Fibroblast of the conjunctiva (primary cell): ENCODE results near the gene LAIR1.
"Not testable (repeated sequence)": the region's sequence is repeated elsewhere in the genome, so short reads cannot be mapped to it uniquely, and the experiment has no call there.

Experiments
- DNase-seq: peaks from one replicate; pipeline ENCODE4 v3.0.0-alpha.2; 2010; ENCODE audit warnings: low read depth

Gene LAIR1

GRCh38 chr19:54341295-54341694, 23.4 kb downstream of the LAIR1 start:
- DNase-seq: no peak

GRCh38 chr19:54339646-54340358, 24.9 kb downstream of the LAIR1 start:
- DNase-seq: no peak

DNA sequence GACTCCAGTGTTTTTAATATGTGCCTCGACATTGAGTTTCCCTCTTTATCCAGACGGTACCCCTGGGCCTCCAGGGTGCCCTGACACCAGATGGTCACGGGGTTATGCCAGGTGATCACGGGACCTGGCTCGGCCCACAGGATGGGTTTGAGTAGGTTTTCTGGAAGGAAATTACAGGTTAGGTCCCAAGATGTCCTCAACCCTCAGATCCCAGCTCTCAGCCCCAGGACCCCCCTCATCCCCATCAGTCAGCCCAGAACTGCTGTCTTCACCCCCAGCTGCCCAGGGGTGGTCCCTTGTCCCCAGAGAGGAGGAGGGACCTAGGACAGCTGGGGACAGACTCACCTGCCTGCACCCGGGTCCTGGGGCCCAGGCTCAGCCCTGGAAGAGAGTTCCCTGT, 26.2 kb downstream of the LAIR1 start:
- no peak for DNase-seq

DNA sequence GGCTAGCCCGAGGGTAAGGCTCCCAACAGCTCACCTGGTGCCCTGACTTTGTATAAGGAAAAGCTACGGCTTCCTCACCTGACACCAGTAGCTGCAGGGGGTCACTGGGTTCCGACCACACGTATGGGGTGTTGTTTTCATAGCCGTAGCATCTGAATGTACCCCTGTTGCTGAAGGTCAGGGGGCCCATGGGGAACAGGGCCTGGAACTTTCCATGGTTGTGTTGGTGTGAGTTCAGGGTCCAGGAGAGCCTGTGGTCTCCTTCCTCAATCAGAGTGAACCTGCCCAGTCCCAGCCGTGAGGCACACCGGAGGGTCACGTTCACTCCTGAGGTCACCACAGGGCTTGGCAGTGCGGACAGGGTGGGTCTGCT, 26.9 kb downstream of the LAIR1 start:
- no peak for DNase-seq

DNA sequence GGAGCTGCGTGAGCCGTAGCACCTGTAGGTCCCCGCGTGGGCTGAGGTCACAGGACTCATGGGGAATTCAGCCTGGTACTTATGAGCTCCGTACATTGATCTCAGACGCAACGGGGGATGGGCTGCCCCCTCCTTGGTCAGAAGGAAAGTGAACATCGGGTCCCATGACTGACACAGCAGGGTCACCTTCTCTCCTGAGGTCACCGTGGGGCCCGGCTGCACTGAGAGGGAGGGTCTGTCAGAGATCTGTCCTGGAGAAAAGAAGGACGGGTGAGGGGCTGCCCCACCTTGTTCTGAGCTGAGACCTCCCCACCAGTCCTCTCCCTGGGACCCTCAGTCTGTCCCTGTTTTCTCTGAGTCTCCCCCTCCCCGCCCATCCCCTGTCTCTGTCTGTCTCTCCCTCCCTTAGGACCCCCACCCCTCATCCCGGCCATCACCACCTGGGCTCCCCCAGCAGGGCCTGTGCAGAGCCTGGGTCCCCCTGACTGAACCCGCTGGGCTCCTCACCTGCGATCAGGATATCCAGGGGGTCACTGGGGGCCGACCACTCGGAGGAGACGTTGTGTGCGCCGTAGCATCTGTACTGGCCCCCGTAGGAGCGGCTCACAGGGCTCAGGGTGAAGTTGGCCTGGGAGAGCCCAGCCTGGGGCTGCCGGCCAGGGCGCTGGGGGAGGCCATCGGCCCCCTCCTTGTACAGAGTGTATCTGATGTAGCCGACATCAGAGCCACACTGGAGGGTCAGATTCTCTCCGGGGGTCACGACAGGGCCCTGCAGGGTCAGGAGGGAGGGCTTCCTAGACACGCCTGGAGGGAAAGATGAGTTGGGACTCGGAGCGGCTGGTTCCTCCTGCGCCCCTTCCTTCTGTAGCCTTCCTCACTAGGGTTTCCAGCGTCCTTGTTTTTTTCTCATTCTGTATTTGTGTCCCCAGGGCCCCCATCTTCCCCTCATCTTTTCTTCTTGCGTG, 27.6 kb downstream of the LAIR1 start:
- DNase-seq: no peak

DNA sequence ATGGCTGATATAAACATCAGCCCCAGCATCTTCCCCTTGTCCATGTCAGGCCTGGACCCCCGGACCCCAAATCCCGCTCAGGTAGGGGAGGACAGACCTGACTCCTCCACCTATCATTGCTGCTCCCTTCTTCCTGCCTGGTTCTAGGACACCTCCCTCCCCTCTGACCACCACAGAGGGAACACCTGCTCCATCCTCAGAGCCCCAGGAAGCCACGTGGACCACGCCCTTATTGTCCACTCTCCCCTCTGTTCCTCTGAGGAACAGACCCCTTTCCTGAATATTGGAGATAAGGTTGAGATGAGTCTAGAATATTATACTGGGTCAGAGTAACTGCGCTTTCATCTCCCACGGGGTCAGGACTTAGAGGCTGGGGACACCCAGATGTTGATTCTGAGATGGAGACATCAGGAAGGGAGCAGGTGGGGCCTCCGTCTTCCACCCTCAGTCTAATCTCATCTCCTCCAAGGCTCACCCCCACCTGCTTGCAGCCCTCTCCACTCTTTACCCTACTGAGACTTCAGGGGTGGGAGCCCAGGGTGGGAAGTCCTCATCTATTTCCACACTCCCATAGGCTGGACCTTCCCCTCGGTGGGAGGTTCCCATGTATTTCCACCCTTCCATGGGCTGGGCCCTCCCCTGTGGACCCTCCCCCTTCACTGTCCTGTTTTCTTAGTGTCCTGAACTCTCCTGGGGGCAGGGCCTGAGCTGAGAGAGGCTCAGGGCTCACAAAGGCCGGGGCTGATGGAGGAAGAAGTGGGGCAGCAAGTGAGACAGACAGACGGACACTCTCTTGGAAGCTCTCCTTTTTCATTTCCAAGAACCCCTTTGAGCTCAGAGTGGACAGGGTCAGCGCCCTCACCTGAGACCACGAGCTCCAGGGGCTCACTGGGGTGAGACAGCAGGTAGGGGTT, 28.5 kb downstream of the LAIR1 start:
- DNase-seq: no peak

- DNase-seq: no peak
Observed at GRCh38 chr19:54335164-54335563, 29.6 kb downstream of the LAIR1 start.

- no peak for DNase-seq
Observed at GRCh38 chr19:54333586-54334298, 31.0 kb downstream of the LAIR1 start.

DNA sequence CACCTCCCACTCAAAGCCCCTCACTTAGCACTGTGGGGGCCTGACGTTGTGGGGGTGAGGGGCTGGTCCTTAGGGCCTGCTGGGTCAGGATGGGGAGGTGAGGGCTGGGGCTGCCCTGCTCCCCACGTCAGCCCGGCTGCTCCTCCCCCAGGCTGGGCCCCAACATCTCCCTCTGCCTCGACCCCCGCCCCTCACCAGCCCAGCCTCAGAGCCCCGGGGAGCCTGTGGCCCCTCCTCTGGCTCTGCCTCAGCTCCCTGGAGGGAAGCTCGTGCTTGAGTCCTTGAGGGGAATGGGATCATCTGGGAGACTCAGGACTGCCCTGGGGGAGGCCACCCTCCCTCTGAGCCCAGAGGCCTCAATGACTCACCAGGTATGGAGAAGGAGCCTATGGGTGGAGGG, 32.6 kb downstream of the LAIR1 start:
- DNase-seq: no peak

DNA sequence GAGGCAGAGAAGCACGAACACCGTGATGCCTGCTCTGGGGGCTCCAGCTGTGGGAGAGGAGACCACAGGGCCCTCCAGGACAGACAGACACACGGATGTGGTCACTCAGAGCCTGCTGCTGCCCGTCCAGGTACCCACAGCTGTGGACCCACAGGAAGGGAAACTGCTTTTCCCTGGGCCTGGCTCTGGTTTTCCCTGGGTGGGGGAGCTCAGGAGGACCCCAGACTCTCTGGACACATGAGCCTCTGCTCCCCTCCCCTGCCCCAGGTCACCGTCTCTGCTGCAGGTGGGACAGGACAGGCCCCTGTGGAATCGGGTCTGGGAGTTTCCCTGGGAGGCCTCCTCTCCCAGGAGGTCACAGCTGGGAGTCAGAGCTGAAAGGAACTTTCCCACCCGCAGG, 33.1 kb downstream of the LAIR1 start:
- DNase-seq: no peak

- no peak for DNase-seq
Observed at GRCh38 chr19:54329476-54330165, 35.1 kb downstream of the LAIR1 start.

DNA sequence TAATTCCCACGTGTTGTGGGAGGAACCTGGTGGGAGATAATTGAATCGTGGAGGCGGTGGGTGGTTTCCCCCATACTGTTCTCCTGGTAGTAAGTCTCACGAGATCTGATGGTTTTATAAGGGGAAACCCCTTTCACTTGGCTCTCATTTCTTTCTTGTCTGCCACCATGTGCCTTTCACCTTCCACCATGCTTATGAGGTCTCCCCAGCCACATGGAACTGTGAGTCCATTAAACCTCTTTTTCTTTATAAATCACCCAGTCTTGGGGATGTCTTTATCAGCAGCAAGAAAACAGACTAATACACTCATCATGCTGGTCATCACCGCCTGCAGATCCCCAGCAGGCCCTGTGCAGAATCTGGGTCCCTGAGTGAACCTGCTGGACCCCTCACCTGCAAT, 36.0 kb downstream of the LAIR1 start:
- DNase-seq: not testable (repeated sequence)

DNA sequence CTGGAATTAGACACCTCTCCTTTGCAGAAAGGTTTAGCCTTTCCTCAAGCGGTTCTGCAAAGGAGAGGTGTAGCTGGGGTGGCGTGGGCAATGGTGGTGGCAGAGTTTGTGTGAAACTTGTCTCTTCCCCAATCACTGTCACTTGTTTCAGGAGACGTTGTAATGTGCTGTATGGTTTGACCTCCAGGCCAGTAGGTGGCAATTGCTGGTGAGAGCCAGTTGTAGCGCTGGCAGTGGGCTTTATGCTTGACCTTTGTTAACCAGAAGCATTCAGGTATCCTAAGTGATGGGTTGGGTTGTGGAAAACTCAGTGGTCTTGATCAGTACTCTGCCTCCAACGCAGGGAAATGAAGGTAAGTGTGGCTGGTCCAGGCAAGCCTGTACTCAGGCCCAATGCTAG, 39.1 kb downstream of the LAIR1 start:
- no peak for DNase-seq

GRCh38 chr19:54325194-54325621, 39.5 kb downstream of the LAIR1 start:
- peak; percentile 4 for DNase-seq

DNA sequence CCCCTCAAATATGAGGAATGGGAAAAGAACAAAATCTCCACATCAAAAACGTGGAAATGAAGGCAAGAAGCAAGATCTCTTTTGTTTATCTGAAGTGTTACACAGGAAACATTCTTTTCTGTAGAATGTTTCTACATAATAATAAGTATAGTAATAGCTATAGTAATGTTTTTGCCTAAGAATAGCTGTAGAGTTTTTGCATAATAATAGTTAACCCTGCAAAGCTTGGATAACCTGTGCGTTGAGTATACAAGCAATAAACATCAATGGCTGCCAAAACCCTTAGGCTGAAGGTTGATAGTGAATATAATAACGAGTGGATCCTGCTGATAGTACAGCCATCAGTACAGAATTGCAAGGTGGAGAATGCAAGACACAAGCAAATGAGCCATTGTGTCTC, 40.7 kb downstream of the LAIR1 start:
- no peak for DNase-seq

- DNase-seq: not testable (repeated sequence)
Observed at GRCh38 chr19:54322934-54323333, 41.8 kb downstream of the LAIR1 start.

DNA sequence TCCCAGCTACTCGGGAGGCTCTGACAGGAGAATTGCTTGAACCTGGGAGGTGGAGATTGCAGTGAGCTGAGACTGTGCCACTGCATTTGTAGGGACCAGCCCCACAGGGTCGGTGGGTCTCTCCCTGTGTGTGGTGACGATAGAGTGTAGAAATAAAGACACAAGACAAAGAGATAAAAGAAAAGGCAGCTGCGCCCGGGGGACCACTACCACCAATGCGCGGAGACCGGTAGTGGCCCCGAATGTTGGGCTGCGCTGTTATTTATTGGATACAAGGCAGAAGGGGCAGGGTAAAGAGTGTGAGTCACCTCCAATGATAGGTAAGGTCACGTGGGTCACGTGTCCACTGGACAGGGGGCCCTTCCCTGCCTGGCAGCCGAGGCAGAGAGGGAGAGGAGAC, 42.4 kb downstream of the LAIR1 start:
- DNase-seq: not testable (repeated sequence)

- no peak for DNase-seq
Observed at GRCh38 chr19:54319892-54320670, 44.6 kb downstream of the LAIR1 start.

GRCh38 chr19:54319049-54319448, 45.7 kb downstream of the LAIR1 start:
- no peak for DNase-seq

DNA sequence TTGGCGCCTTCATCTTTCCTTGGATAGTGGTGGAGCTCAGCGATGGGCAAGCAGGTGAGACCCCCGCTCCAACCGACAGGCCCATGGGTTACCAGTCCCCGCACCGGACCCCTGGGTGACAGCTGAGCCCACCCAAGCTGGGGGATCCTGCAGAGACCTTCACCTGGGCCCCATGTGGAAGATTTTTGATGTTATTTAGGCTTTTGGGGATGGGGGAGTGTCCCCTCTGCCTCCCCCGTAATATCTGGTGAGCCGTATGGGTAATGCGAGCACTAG, 46.8 kb downstream of the LAIR1 start:
- no peak for DNase-seq
